Activated T-helper 17 cell treated with anti-CD3 and anti-CD28 coated beads, Interleukin-2, amount 50 U/mL, for 72 hours (primary cell): ENCODE results near the gene RAB30. TPM values are rescaled to one million over a fixed set of nuclear protein-coding genes. Genes with fewer than 3 reads are reported as not detected.
A peak's percentile ranks its signal among the peaks of the same experiment; 100 is the strongest.

Experiments
- ATAC-seq: fragments of 150-1000 bp; cut with Tn5 transposase; replicated peaks from 2 replicates; pipeline ENCODE4 v1.10.0; 2021; ENCODE audit warnings: mild to moderate bottlenecking, moderate library complexity
- H3K27ac Mint-ChIP-seq: one replicate; pipeline ENCODE4 v1.8.0; 2022; ENCODE audit warnings: mixed read lengths
- H3K27me3 Mint-ChIP-seq: one replicate; pipeline ENCODE4 v1.8.0; 2022; ENCODE audit warnings: mixed read lengths
- H3K36me3 Mint-ChIP-seq: one replicate; pipeline ENCODE4 v1.8.0; 2022; ENCODE audit warnings: low read depth, mild to moderate bottlenecking, mixed read lengths
- H3K4me1 Mint-ChIP-seq: one replicate; pipeline ENCODE4 v1.8.0; 2022; ENCODE audit warnings: mixed read lengths
- H3K4me3 Mint-ChIP-seq: one replicate; pipeline ENCODE4 v1.8.0; 2022; ENCODE audit warnings: mild to moderate bottlenecking, mixed read lengths
- H3K9me3 Mint-ChIP-seq: one replicate; pipeline ENCODE4 v1.8.0; 2022; ENCODE audit warnings: mixed read lengths
- total RNA-seq, 2 donors: library from RNA; stranded (reverse); gene quantifications; one replicate each; pipeline ENCODE4 v1.2.3, GENCODE V29; 2022

RAB30 gene
- total RNA-seq, 2 donors from 2014 or later: 7.0 to 8.7 TPM

DNA sequence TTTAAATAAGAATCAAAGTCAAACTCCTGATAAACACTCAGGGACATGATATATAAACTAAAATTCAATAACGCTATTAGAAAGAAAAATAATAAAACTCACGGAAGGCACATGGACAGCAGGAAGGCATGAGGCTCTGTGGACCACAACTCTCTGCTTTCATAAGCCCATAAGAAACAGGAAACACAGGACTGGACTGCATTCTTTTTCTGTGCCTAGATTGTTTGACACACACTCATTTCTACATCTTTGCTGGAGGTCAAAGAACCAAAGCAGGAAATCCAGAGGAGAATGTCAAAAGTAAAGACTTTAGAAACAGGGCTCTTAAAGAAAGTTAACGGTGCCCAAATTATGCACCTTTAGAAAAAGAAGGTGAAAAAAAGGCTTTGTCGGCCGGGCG, 71.3 kb downstream of the RAB30 start:
- Mint-ChIP-seq H3K4me1 (peaks cover 37% of the 10 kb centered on the region), H3K27me3 (no peaks in the 10 kb centered on the region), H3K4me3 (no peak overlapping the region), H3K9me3 (no peaks in the 10 kb centered on the region), H3K36me3 (no peaks in the 10 kb centered on the region), H3K27ac (no peak overlapping the region)
- ATAC-seq: no peak

DNA sequence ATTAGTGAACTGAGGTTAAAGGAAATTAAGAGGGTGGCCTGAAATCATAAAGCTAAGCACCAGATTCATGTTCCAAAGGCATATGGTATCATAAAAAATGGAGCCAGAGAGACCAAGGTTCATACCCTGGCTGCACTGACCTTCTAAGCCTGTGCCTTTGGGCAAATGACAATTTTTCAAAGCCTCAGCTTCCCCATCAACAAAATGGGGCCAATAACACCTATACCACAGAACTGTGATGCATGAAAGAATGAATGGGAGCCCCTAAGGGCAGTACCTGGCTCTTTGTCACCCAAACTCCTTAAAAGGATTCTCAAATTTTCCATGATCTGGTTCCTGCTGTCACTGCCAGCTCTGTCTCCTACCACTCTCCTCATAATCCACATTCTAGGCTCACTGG, 72.5 kb downstream of the RAB30 start:
- no peak for ATAC-seq
- Mint-ChIP-seq H3K9me3 (no peaks in the 10 kb centered on the region), H3K27ac (no peak overlapping the region), H3K4me1 (peaks cover 34% of the 10 kb centered on the region), H3K4me3 (no peak overlapping the region), H3K27me3 (no peaks in the 10 kb centered on the region), H3K36me3 (no peaks in the 10 kb centered on the region)

DNA sequence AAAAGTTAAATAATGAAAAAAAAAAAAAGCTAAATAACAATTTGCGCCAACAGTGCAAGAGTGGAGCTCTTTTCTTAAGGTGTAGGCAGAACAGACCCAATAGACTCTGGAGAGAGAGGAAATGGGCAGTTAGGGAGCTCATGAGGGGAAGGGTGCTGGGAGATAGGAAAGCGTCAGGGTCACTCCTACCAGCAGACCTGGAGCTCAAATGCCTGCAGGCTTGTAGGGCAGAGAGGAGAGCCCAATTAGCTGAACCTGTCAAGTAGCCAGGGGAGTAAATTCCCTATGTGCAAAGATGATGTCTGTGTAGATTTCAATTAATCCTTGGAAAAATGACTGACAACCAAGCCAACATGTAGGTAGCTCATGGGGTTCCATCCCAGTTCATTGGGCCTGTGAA, 73.0 kb downstream of the RAB30 start:
- H3K4me1 Mint-ChIP-seq: peaks cover 37% of the 10 kb centered on the region
- H3K9me3 Mint-ChIP-seq: no peaks in the 10 kb centered on the region
- no peaks in the 10 kb centered on the region for H3K36me3 Mint-ChIP-seq
- H3K4me3 Mint-ChIP-seq: no peak overlapping the region
- no peaks in the 10 kb centered on the region for H3K27me3 Mint-ChIP-seq
- H3K27ac Mint-ChIP-seq: no peak overlapping the region
- no peak for ATAC-seq

DNA sequence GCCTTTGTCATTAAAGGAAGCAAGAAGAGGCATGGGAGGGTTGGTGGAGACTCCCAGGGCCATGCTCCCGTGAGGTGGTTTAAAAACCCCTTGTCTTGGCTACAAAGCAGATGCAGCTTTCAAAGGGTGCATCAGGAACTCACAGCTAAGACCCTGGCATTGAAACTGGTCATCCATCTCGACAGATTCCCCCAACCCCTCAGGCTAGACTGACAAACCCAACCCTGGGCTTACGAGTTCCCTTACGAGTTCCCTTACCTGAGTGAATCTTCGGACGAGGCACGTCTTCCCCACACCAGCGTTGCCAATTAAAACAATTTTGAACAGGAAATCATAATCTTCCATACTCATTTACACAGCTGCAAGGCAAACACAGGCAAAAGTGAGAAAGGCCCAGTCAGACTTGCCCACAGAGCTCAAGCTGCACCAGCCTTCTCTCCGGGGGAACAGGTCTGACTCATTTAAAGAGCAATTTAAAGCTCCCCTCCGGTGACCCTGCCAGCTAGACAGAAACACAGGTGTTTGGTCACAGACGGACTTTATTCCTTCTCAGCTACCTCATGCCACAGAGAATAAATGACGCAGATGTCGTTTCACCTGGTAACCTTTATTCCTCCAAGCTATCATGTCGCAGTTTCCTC, 74.6 kb downstream of the RAB30 start:
- Mint-ChIP-seq H3K27me3 (no peaks in the 10 kb centered on the region), H3K9me3 (no peaks in the 10 kb centered on the region), H3K36me3 (peaks cover 9% of the 10 kb centered on the region), H3K4me1 (peaks cover 33% of the 10 kb centered on the region), H3K4me3 (peak overlapping the region; percentile 56), H3K27ac (no peak overlapping the region)
- peak; percentile 64 for ATAC-seq

DNA sequence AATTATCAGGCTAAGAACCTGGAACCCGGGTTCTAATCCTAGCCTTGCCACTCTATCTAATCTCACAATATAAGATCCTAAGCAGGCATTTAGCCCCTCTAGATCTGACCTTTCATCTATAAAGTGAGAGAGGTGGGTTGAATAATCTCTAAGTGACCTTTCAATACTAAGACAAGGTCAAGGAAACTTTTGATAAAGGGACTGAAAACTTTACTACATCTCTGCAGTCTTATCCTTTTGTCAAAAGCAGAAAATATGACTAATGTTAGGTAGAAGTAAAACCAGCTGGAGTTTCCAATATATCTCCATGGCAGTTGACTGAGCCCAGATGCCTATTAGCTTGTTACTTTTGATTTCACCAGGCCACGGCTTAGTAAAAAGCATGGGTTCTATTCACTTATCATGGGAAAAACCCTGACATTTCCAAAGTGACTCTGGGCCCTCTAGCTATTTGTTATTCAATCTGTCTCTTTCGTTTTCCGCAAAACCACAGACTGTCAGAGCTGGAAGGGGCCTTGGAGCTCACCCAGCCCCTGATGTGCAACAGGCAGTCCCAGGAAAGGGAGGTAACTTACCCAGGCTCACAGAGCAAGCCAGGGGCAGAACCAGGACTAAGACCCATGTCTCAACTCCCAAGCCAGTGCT, 75.8 kb downstream of the RAB30 start:
- peak overlapping the region; percentile 56 for H3K4me3 Mint-ChIP-seq
- peaks cover 9% of the 10 kb centered on the region for H3K36me3 Mint-ChIP-seq
- H3K27me3 Mint-ChIP-seq: no peaks in the 10 kb centered on the region
- H3K27ac Mint-ChIP-seq: peak overlapping the region; percentile 78
- ATAC-seq: peak; percentile 81
- peaks cover 29% of the 10 kb centered on the region for H3K4me1 Mint-ChIP-seq
- H3K9me3 Mint-ChIP-seq: no peaks in the 10 kb centered on the region

DNA sequence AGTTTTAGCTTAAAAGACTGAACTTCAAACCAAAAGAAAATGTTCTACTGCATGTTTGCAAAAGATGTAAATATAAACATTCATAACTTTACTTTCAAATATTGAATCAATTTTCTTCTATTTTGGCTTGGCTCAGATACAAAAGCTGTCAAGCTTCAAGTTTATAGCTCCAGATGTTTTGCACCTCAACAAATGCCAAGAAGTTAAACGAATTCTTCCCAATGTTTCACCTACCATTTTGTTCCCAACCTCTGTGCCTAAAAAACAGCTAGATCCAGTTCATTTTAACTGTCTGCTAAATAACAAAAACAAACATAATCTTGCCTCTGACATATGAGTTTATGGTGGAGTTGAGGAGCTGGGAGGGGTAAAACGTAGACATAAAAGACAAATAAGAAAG, 76.5 kb downstream of the RAB30 start:
- Mint-ChIP-seq H3K9me3 (no peaks in the 10 kb centered on the region), H3K4me1 (peaks cover 29% of the 10 kb centered on the region), H3K36me3 (peaks cover 9% of the 10 kb centered on the region), H3K4me3 (peak overlapping the region; percentile 56), H3K27me3 (no peaks in the 10 kb centered on the region), H3K27ac (peak overlapping the region; percentile 78)
- no peak for ATAC-seq

DNA sequence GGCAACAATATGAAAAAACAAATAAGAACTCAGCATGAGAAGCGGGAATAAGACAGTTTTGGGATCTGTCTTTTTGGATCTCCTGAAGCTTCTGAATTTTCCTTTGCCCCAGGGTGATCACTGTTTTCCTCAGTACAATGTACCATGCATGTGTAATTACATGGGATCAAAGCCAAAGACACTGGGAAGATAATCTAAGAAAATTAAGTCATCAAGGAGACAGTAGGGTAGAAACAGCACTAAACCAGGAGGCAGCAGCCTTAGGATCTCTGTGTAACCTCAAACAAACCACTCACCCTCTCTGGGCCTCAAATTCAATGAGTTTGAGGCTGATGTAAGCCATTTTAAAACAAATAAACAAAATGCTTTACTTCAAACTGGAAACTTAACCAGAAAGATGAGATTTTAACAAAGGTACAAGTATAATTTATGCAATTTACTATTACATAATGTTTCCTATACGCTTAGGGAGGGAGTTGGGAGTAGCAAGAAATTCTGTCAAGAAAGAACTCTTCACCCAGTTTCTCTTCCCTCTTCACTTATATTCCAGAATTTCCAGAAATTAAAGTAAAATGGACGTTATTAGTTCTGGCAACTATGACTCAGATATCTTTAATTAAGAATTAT, 77.0 kb downstream of the RAB30 start:
- Mint-ChIP-seq H3K9me3 (no peaks in the 10 kb centered on the region), H3K36me3 (peaks cover 9% of the 10 kb centered on the region), H3K4me3 (no peak overlapping the region), H3K27ac (no peak overlapping the region), H3K4me1 (peaks cover 27% of the 10 kb centered on the region), H3K27me3 (no peaks in the 10 kb centered on the region)
- no peak for ATAC-seq

DNA sequence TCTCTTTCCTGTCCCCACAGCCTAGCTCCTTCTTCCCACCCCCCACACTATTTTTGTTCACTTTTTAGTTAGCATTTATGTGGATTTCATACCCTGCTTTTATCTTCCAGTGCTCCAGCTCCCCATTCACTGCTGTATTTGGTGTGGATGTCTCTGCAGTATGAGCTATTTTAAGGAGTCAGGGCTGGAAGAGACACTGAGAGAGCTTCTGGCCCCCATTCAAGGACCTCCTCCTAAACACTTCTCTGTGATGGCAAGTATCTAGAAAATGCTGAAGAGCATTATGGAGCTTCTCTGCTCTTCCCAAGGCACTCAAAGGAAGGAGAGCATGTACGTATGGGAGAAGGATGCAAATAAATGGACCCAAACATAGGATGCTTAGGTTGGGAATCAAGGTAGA, 79.5 kb downstream of the RAB30 start:
- ATAC-seq: no peak
- Mint-ChIP-seq H3K27me3 (no peaks in the 10 kb centered on the region), H3K36me3 (peaks cover 18% of the 10 kb centered on the region), H3K27ac (no peak overlapping the region), H3K9me3 (no peaks in the 10 kb centered on the region), H3K4me1 (peaks cover 20% of the 10 kb centered on the region), H3K4me3 (no peak overlapping the region)

DNA sequence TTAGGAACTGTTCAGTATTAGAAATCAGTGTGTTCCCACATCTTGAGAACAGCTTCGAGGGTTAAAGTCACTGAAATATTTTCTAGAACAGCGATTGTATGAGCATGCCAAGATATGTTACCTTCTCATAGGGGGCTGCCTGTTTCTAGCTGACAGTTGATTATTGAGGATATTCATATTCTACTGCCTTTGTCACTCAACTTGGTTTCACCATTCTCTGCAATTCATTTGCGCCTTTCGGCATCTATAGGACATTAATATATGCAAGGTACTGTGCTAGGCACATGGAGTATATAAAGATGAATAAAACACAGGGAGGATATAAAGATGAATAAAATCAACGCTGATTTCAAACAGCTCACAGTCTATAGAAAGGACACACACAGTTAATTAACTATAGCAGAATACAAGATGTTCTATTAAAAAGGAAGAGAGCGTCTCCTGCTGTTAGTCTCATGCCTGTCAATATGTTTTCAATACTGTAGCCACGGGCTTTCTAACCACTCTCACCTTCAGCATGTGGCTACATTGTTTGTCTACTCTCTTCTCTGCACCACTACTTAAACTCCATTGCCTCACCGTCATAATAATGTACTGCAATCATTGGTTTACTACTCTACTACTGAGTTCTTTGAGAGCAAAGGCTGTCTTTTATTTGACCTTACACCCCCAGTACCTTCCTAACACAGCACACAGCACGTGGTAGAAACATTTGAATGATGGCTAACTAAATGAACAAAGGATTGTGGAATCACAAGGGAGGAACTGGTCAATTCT, 81.9 kb downstream of the RAB30 start:
- no peak overlapping the region for H3K4me3 Mint-ChIP-seq
- H3K27ac Mint-ChIP-seq: no peak overlapping the region
- no peak for ATAC-seq
- H3K27me3 Mint-ChIP-seq: no peaks in the 10 kb centered on the region
- H3K36me3 Mint-ChIP-seq: peaks cover 36% of the 10 kb centered on the region
- H3K4me1 Mint-ChIP-seq: peaks cover 8% of the 10 kb centered on the region
- no peaks in the 10 kb centered on the region for H3K9me3 Mint-ChIP-seq

DNA sequence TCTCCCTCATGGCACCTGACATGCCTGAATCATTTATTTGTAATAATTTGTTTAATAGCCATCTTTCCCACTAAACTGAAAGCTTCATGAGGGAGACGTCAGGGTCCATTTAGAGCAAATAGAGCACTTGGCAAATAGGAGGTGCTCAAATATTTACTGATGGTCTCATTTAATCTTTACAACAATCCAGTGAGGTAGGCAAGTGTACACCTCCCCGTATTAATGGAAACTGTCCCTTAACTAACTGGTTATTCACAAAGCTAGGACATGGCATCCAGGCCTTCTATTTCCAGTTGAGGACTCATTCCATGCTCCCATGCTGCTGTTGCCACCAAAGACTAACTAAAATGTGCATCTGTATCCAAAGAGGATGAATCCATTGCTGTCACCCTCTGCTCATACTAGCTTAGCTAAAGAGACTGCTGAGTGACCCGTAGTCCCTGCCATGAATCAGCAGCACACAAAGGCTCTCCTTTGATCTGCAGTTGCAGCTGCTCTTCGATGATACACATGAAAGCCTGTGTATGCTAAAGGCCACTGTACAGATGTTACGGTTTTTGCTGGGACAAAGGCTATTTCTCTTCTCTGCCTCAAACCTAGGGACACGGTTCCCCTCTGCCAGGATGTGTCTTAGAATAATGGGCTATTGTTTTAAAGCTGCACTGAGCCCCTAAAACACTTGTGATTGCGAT, 82.6 kb downstream of the RAB30 start:
- Mint-ChIP-seq H3K4me1 (peaks cover 2% of the 10 kb centered on the region), H3K9me3 (no peaks in the 10 kb centered on the region), H3K27ac (no peak overlapping the region), H3K4me3 (no peak overlapping the region), H3K36me3 (peaks cover 39% of the 10 kb centered on the region), H3K27me3 (no peaks in the 10 kb centered on the region)
- ATAC-seq: no peak

DNA sequence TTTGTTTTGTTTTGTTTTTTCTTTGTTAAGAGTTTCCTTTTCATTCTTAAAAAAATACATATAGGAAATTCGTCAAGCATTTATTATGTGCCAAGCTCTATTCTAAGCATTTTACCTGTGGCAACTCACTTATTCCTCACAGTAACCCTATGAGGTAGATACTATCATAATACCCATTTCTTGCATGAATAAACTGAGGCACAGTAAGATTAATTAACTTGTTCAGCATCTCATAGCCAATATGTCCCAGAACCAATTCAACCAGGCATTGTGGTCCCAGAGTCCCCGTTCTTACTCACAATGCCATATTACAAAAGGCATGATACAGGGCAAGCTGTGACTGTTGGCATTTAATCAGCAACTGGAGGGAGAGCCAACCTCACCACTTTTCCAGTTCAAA, 83.7 kb downstream of the RAB30 start:
- Mint-ChIP-seq H3K4me1 (no peaks in the 10 kb centered on the region), H3K9me3 (no peaks in the 10 kb centered on the region), H3K27ac (no peak overlapping the region), H3K36me3 (peaks cover 36% of the 10 kb centered on the region), H3K4me3 (no peak overlapping the region), H3K27me3 (no peaks in the 10 kb centered on the region)
- ATAC-seq: no peak

DNA sequence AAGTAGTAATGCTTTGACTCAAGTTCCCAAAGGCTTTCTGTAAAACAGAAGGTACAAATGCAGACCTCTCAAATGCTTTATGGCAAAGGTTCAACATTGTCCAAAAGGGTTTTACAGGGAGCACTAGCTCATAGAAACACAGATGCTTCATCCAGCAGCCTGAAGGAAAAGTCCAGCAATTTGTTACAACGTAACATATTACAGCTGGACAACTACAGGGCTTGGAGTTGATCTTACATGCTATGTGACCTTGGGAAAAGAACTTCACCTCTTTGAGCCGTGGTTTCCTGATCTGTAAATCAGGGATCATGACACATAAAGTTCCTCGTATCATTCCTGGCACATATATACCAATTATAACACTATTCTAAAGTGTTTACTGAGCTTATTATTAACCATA, 85.3 kb downstream of the RAB30 start:
- Mint-ChIP-seq H3K4me3 (no peak overlapping the region), H3K9me3 (no peaks in the 10 kb centered on the region), H3K4me1 (no peaks in the 10 kb centered on the region), H3K36me3 (peaks cover 41% of the 10 kb centered on the region), H3K27ac (no peak overlapping the region), H3K27me3 (no peaks in the 10 kb centered on the region)
- no peak for ATAC-seq

DNA sequence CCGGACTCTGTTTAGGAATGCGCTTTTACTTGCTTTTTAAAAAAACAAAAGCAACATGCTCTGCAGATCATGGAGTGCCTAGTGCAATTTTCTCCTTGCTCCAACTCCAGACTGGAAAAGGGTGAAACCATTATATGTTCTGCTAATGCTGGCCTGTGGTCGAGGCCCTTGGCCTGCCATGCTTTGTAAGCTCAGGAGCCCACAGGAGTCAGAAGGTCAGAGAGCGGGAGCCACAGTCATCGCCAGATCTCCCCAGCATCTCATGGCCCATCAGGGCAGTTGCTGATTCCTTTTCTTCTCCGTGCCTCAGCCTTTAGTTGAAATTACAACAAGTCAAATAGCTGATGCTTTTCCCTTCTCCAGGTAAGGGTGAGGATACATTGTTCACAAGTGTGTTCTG, 89.8 kb downstream of the RAB30 start:
- Mint-ChIP-seq H3K27ac (no peak overlapping the region), H3K4me1 (peaks cover 21% of the 10 kb centered on the region)

DNA sequence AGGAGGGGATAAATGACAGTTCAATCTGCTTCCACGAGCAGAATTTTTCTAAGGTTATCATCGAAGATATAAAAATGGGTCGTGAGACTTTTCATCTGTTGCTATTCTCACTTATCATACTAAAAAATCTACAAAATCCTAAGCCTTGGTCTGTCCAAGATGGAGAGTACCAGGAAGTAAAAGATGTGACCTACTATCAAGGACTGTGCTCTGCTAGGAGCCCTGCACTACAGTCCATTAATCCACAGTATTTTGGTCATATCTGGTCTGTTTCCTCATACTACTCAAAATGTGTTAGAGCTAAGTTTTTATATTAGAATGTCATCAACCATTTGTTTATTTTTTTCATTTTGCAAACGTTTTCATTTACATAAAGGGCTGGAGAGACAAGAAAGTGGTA, 90.8 kb downstream of the RAB30 start:
- Mint-ChIP-seq H3K27me3 (no peaks in the 10 kb centered on the region), H3K9me3 (no peaks in the 10 kb centered on the region), H3K4me3 (no peak overlapping the region), H3K27ac (no peak overlapping the region), H3K4me1 (peaks cover 21% of the 10 kb centered on the region), H3K36me3 (peaks cover 35% of the 10 kb centered on the region)
- no peak for ATAC-seq

More for the DNA sequence above, 89.8 kb downstream of the RAB30 start:
- Mint-ChIP-seq H3K9me3 (no peaks in the 10 kb centered on the region), H3K27me3 (no peaks in the 10 kb centered on the region), H3K4me3 (no peak overlapping the region), H3K36me3 (peaks cover 40% of the 10 kb centered on the region)
- ATAC-seq: no peak
